Karpas-422 (cell line): ENCODE measurements around the gene FHIT. TPM values are rescaled to one million over a fixed set of nuclear protein-coding genes. Genes with fewer than 3 reads are reported as not detected.

Experiments used
- DNase-seq: peaks from one replicate; pipeline ENCODE4 v3.0.0-alpha.2; 2015
- H2AFZ ChIP-seq: fragments of 200-600 bp; sonication (generic); 2 replicates; pipeline ENCODE4 v1.6.1; 2014; ENCODE audit warnings: antibody characterized with exemption, low read length, mixed read lengths
- H3K27ac ChIP-seq: fragments of 200-600 bp; sonication (generic); 2 replicates; pipeline ENCODE4 v1.5.1; 2014; ENCODE audit warnings: mild to moderate bottlenecking, low read length, moderate library complexity
- H3K27me3 ChIP-seq: fragments of 200-600 bp; sonication (generic); 2 replicates; pipeline ENCODE4 v1.6.1; 2014; ENCODE audit warnings: low read length, mixed read lengths
- H3K36me3 ChIP-seq: fragments of 200-600 bp; sonication (generic); 2 replicates; pipeline ENCODE4 v1.6.1; 2014; ENCODE audit warnings: low read length, mixed read lengths; ENCODE audit not compliant: insufficient read depth
- H3K4me1 ChIP-seq: fragments of 200-600 bp; sonication (generic); 2 replicates; pipeline ENCODE4 v1.6.1; 2014; ENCODE audit warnings: mild to moderate bottlenecking, low read length, mixed read lengths
- H3K4me2 ChIP-seq: fragments of 200-600 bp; sonication (generic); 2 replicates; pipeline ENCODE4 v1.6.1; 2014; ENCODE audit warnings: low read length, low read depth, mild to moderate bottlenecking; ENCODE audit not compliant: poor library complexity, severe bottlenecking
- H3K4me3 ChIP-seq: fragments of 200-600 bp; sonication (generic); 2 replicates; pipeline ENCODE4 v1.5.1; 2014; ENCODE audit warnings: mild to moderate bottlenecking, antibody characterized with exemption, low read length, mixed read lengths
- H3K79me2 ChIP-seq: fragments of 200-600 bp; sonication (generic); 2 replicates; pipeline ENCODE4 v1.6.1; 2014; ENCODE audit warnings: mild to moderate bottlenecking, low read length, mixed read lengths
- H3K9ac ChIP-seq: fragments of 200-600 bp; sonication (generic); 2 replicates; pipeline ENCODE4 v1.6.0; 2014; ENCODE audit warnings: low read length
- H3K9me2 ChIP-seq: fragments of 200-600 bp; sonication (generic), shearing (Covaris generic); replicated peaks from 2 replicates; pipeline ENCODE4 v1.6.0; 2014; ENCODE audit warnings: mild to moderate bottlenecking, low read length, moderate library complexity; ENCODE audit not compliant: insufficient read depth
- H3K9me3 ChIP-seq: fragments of 300-700, 200-600 bp; sonication (generic); 2 replicates; pipeline ENCODE4 v1.6.1; 2014; ENCODE audit warnings: low read length, mixed read lengths
- H4K20me1 ChIP-seq: fragments of 200-600 bp; sonication (generic); 2 replicates; pipeline ENCODE4 v1.6.1; 2014; ENCODE audit warnings: mild to moderate bottlenecking, antibody characterized with exemption, low read length, low read depth; ENCODE audit not compliant: insufficient read depth
- total RNA-seq: library from RNA; depleted of rRNA; stranded (reverse); fragments of >200 nt; shearing (Covaris generic); gene quantifications from 2 replicates; pipeline ENCODE4 v1.2.3, GENCODE V29; 2014; ENCODE audit warnings: low replicate concordance

FHIT gene
- total RNA-seq, 1 experiment from 2014 or later: not detected

DNA sequence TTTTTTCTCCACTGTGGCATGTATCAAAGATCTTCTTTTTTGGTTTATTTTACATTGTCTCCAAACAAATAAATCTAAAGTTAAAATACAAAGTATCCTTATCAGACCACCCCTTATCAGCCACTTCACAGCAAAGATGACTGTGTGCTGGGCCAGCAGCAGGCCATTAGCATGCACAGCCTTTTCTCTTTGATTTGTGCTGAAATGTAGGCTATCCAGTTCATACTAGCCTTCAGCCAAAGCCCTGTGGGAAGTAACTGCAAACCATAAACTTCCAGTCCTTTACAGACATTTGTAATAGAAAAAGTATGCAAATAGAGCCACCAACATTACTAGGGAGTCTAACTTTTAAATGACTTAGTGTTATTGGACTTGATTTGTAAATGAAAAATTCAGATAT, 816.3 kb downstream of the FHIT start:
- Histone ChIP-seq H3K9me3 (peaks cover 8% of the 10 kb centered on the region), H3K27ac (no peak overlapping the region), H3K36me3 (no peaks in the 10 kb centered on the region), H3K79me2 (no peaks in the 10 kb centered on the region), H4K20me1 (no peaks in the 10 kb centered on the region), H3K9ac (no peak overlapping the region), H3K4me2 (no peak overlapping the region), H3K27me3 (no peaks in the 10 kb centered on the region), H3K9me2 (no peaks in the 10 kb centered on the region), H2AFZ (no peak overlapping the region), H3K4me1 (no peaks in the 10 kb centered on the region), H3K4me3 (no peak overlapping the region)
- DNase-seq: no peak

DNA sequence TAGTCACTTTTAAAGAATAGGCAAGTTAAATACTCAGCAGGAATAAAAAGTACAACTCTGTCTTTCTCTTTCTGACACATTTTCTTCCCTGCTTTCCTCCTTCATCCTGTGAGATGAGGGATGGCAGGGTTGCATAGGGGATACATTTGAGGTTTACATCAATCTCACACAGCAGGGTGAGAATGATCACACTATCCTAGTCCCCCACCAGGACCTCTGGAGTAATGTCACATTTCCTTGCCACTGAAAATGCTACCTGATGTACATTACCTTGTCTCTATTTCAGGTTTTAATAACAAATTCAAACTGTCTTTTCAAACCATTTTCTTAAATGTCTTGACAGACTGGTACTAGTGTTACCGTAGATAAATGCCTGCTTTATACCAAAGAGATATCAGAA, 816.9 kb downstream of the FHIT start:
- H3K9me2 ChIP-seq: no peaks in the 10 kb centered on the region
- no peak overlapping the region for H3K27ac ChIP-seq
- H3K4me2 ChIP-seq: no peak overlapping the region
- no peaks in the 10 kb centered on the region for H3K79me2 ChIP-seq
- peaks cover 8% of the 10 kb centered on the region for H3K9me3 ChIP-seq
- no peaks in the 10 kb centered on the region for H4K20me1 ChIP-seq
- H3K4me1 ChIP-seq: no peaks in the 10 kb centered on the region
- H3K4me3 ChIP-seq: no peak overlapping the region
- no peak overlapping the region for H3K9ac ChIP-seq
- no peak for DNase-seq
- H3K36me3 ChIP-seq: no peaks in the 10 kb centered on the region
- H3K27me3 ChIP-seq: no peaks in the 10 kb centered on the region
- no peak overlapping the region for H2AFZ ChIP-seq

DNA sequence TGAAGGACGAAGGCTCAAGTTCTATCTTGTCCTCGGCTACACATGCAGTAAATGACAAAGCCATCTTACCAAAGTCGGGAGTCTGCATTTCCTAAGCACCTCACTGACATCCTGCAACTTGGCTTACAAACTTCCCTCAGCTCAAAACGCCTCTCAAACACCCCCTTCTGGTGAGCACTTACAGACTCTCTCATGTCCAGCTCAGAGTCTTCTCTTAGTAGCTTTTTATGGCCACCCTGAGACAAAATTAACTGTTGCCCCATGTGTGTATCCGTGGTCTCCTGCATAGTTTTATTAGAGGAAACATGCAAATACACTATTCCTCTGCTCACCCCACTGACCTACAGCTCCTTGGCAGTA, 819.7 kb downstream of the FHIT start:
- H3K36me3 ChIP-seq: no peaks in the 10 kb centered on the region
- no peak overlapping the region for H3K4me2 ChIP-seq
- no peak for DNase-seq
- no peak overlapping the region for H3K4me3 ChIP-seq
- no peaks in the 10 kb centered on the region for H3K9me2 ChIP-seq
- H4K20me1 ChIP-seq: no peaks in the 10 kb centered on the region
- no peak overlapping the region for H3K27ac ChIP-seq
- no peaks in the 10 kb centered on the region for H3K4me1 ChIP-seq
- no peaks in the 10 kb centered on the region for H3K79me2 ChIP-seq
- H3K9me3 ChIP-seq: peaks cover 17% of the 10 kb centered on the region
- H3K27me3 ChIP-seq: no peaks in the 10 kb centered on the region
- no peak overlapping the region for H3K9ac ChIP-seq
- no peak overlapping the region for H2AFZ ChIP-seq

DNA sequence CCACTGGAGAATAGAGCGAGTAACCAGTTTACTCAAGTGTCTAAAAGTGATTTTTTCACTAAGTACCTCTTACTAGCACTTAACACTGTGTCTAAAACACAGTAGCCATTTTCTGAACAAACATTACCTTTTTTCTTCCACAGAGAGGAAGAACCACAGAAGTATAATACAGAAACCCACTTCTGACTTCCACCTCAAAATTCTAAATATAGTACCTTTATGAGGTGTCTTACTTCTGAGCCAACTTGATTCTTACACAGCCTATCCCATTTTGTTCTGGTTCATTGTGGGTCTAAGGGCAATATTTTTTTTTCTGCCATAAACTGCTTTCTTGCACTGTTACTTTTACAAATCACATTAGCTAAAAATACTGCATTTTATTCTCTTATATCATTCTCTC, 821.0 kb downstream of the FHIT start:
- H3K79me2 ChIP-seq: no peaks in the 10 kb centered on the region

DNA sequence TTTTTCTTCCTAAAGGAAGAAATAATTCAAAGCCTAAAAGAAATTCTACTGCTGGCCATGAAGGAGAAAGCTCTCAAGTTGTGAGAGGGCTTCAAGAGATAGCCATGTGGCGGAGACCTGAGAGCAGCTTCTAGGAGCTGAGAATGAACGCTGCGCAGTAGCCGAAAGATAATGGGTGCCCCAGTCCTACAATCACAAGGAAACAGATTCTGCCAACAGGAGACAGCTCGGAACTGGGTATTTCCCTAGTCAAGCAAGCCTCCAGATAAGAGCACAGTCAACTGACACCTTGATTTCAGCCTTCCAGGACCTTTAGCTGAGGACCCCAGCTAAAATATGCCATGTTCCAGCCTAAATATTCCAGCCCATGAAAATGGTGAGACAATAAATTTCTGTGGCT, 824.1 kb downstream of the FHIT start:
- no peak for DNase-seq
- no peak overlapping the region for H3K4me2 ChIP-seq
- no peaks in the 10 kb centered on the region for H3K9me2 ChIP-seq
- no peak overlapping the region for H3K27ac ChIP-seq
- no peaks in the 10 kb centered on the region for H4K20me1 ChIP-seq
- no peaks in the 10 kb centered on the region for H3K27me3 ChIP-seq
- H3K4me3 ChIP-seq: no peak overlapping the region
- no peaks in the 10 kb centered on the region for H3K4me1 ChIP-seq
- peaks cover 28% of the 10 kb centered on the region for H3K9me3 ChIP-seq
- no peak overlapping the region for H2AFZ ChIP-seq
- H3K9ac ChIP-seq: no peak overlapping the region
- no peaks in the 10 kb centered on the region for H3K36me3 ChIP-seq
- H3K79me2 ChIP-seq: no peaks in the 10 kb centered on the region

More for the DNA sequence above, 821.0 kb downstream of the FHIT start:
- Histone ChIP-seq H3K9ac (no peak overlapping the region), H2AFZ (no peak overlapping the region), H3K9me3 (peaks cover 26% of the 10 kb centered on the region), H3K27ac (no peak overlapping the region), H3K4me1 (no peaks in the 10 kb centered on the region), H3K9me2 (no peaks in the 10 kb centered on the region), H3K36me3 (no peaks in the 10 kb centered on the region), H3K4me3 (no peak overlapping the region), H3K27me3 (no peaks in the 10 kb centered on the region), H3K4me2 (no peak overlapping the region), H4K20me1 (no peaks in the 10 kb centered on the region)
- no peak for DNase-seq

DNA sequence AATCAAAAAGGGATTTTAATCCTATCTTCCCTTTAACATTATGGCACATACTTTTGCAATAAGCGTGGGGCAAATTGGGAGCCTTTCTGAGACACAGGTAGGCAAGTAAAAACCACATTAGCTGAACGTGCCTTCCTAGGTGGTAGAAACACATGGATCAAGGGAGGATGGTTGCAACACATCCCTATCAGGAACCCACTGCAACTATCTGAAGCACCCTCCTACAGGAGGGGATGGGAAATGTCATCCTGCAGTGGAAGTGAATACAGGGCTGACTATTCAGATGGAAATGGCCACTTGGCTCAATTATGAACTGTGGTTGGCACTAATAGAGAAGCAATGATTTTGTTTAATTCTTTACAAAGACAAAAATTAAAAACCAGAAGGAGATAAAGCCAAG, 826.3 kb downstream of the FHIT start:
- H3K4me1 ChIP-seq: no peaks in the 10 kb centered on the region
- no peak overlapping the region for H3K27ac ChIP-seq
- DNase-seq: no peak
- no peaks in the 10 kb centered on the region for H3K79me2 ChIP-seq
- H3K4me2 ChIP-seq: no peak overlapping the region
- no peak overlapping the region for H2AFZ ChIP-seq
- no peak overlapping the region for H3K4me3 ChIP-seq
- H3K36me3 ChIP-seq: no peaks in the 10 kb centered on the region
- H3K9me3 ChIP-seq: peaks cover 28% of the 10 kb centered on the region
- no peaks in the 10 kb centered on the region for H3K9me2 ChIP-seq
- no peak overlapping the region for H3K9ac ChIP-seq
- no peaks in the 10 kb centered on the region for H3K27me3 ChIP-seq
- H4K20me1 ChIP-seq: no peaks in the 10 kb centered on the region

DNA sequence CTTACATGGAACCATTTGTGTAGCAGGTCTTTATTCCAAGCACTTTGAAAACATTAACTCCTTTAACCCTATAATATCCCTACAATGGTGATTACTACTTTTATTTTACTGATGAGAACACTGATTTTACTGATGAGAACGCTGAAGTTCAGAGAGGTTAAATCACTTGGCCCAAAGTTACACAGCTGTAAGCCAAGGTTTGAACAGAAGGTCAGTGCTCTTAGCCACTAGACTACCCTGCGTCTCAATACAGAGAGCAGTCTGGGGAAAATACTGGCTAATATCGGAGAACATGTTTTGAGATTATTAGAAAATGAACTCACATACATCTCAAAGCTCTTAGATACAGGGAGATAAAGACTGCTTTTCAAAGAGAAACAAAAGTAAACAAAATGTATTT, 827.2 kb downstream of the FHIT start:
- Histone ChIP-seq H2AFZ (no peak overlapping the region), H3K4me1 (no peaks in the 10 kb centered on the region), H3K79me2 (no peaks in the 10 kb centered on the region), H3K27ac (no peak overlapping the region), H3K36me3 (no peaks in the 10 kb centered on the region), H3K27me3 (no peaks in the 10 kb centered on the region), H4K20me1 (no peaks in the 10 kb centered on the region), H3K9me3 (peaks cover 28% of the 10 kb centered on the region), H3K9me2 (no peaks in the 10 kb centered on the region), H3K4me2 (no peak overlapping the region), H3K4me3 (no peak overlapping the region), H3K9ac (no peak overlapping the region)
- DNase-seq: no peak

DNA sequence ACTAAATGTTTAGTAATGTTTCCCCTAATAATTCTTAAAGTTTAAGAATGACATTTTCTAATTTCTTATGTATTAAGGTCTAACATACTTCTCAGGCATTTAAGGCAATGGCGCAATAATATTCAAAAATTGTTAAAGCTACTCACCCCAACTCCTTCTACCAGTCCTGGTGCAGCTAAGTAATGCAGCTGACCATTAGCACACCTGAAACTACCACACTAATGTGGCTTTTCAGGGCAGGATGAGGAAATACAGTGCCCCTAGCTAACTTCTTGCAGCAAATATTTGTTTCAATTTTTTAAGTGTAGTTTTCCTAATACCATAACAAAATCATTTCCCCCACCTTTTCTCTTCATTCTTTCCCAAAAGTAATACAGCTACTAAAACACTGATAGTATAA, 827.7 kb downstream of the FHIT start:
- no peak for DNase-seq
- H3K36me3 ChIP-seq: no peaks in the 10 kb centered on the region
- no peaks in the 10 kb centered on the region for H4K20me1 ChIP-seq
- no peak overlapping the region for H3K4me2 ChIP-seq
- no peaks in the 10 kb centered on the region for H3K9me2 ChIP-seq
- no peaks in the 10 kb centered on the region for H3K27me3 ChIP-seq
- H3K9me3 ChIP-seq: peaks cover 25% of the 10 kb centered on the region
- H3K9ac ChIP-seq: no peak overlapping the region
- no peak overlapping the region for H3K27ac ChIP-seq
- no peaks in the 10 kb centered on the region for H3K79me2 ChIP-seq
- H3K4me1 ChIP-seq: no peaks in the 10 kb centered on the region
- no peak overlapping the region for H3K4me3 ChIP-seq
- no peak overlapping the region for H2AFZ ChIP-seq
